SU-DHL-6 (cell line): ENCODE data around the gene RAD51B.

ENCODE experiments used
- H2AFZ ChIP-seq: fragments of 200-600 bp; sonication (generic); 2 replicates; pipeline ENCODE4 v1.6.1; 2014; ENCODE audit warnings: low read depth, mild to moderate bottlenecking, moderate library complexity, mixed read lengths, antibody characterized with exemption, low read length; ENCODE audit not compliant: severe bottlenecking
- H3F3A ChIP-seq: fragments of 200-600 bp; shearing (Covaris generic); 2 replicates; pipeline ENCODE4 v1.6.0; 2016; ENCODE audit warnings: antibody characterized with exemption, mild to moderate bottlenecking; ENCODE audit not compliant: insufficient read depth
- H3K27ac ChIP-seq: fragments of 200-600 bp; sonication (generic); 2 replicates; pipeline ENCODE4 v1.5.1; 2016; ENCODE audit warnings: low read depth, mild to moderate bottlenecking, low read length, moderate library complexity, mixed read lengths
- H3K27me3 ChIP-seq: fragments of 200-600 bp; sonication (generic), shearing (Covaris generic); 2 replicates; pipeline ENCODE4 v1.6.0; 2014; ENCODE audit warnings: mild to moderate bottlenecking, low read length
- H3K36me3 ChIP-seq: fragments of 200-600 bp; sonication (generic); 2 replicates; pipeline ENCODE4 v1.6.1; 2014; ENCODE audit warnings: mild to moderate bottlenecking, low read length, mixed read lengths
- H3K4me2 ChIP-seq: fragments of 300-600, 200-600 bp; shearing (Covaris generic), sonication (generic); 2 replicates; pipeline ENCODE4 v1.6.0; 2014; ENCODE audit warnings: low read length, low read depth, mild to moderate bottlenecking; ENCODE audit not compliant: poor library complexity, severe bottlenecking
- H3K4me3 ChIP-seq: fragments of 200-600 bp; sonication (generic); 2 replicates; pipeline ENCODE4 v1.5.1; 2014; ENCODE audit warnings: antibody characterized with exemption, low read length, mild to moderate bottlenecking, mixed read lengths; ENCODE audit not compliant: insufficient read depth, poor library complexity, severe bottlenecking
- H3K79me2 ChIP-seq: fragments of 200-600 bp; sonication (generic); 2 replicates; pipeline ENCODE4 v1.6.1; 2014; ENCODE audit warnings: mild to moderate bottlenecking, low read length, moderate library complexity; ENCODE audit not compliant: insufficient read depth
- H3K9ac ChIP-seq: fragments of 200-600 bp; sonication (generic); 2 replicates; pipeline ENCODE4 v1.7.0; 2014; ENCODE audit warnings: mild to moderate bottlenecking, low read length
- H3K9me2 ChIP-seq: fragments of 200-600 bp; sonication (generic); replicated peaks from 2 replicates; pipeline ENCODE4 v1.6.1; 2014; ENCODE audit warnings: low read length; ENCODE audit not compliant: insufficient read depth
- H3K9me3 ChIP-seq: fragments of 200-600 bp; sonication (generic); 2 replicates; pipeline ENCODE4 v1.6.1; 2014; ENCODE audit warnings: low read length, mixed read lengths; ENCODE audit not compliant: insufficient read depth
- H4K20me1 ChIP-seq: fragments of 200-600 bp; sonication (generic); 2 replicates; pipeline ENCODE4 v1.6.1; 2014; ENCODE audit warnings: low read depth, mild to moderate bottlenecking, antibody characterized with exemption, low read length, moderate library complexity, mixed read lengths
- EZH2phosphoT487 ChIP-seq: fragments of 200-600 bp; sonication (generic), shearing (Covaris generic); conservative IDR thresholded peaks from 2 replicates; pipeline ENCODE4 v1.6.1; 2018; ENCODE audit warnings: mild to moderate bottlenecking, antibody characterized with exemption, low read length, moderate library complexity, mixed read lengths
- TF ChIP-seq, protein P1 (sequence below): fragments of 200-600 bp; sonication (generic); IDR thresholded peaks from one replicate; pipeline ENCODE4 v1.5.1; 2017; ENCODE audit warnings: antibody characterized with exemption, mild to moderate bottlenecking, low read length, moderate library complexity; ENCODE audit not compliant: insufficient read depth, poor library complexity, severe bottlenecking

Gene RAD51B

DNA sequence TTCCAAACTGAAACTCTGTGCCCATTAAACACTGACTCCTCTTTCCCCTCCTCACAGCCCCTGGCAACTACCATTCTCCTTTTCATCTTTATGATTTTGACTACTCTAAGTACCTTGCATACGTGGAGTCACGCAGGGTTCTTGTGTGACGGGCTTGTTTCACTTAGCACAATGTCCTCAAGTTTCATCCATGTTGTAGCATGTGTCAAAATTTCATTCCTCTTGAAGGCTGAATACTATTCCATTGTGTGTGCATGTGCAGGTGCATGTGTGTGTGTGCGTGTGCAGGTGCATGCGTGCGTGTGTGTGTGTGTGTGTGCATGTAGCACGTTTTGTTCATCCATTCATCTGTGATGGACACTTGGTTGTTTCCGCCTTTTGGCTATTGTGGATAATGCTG lies 867.1 kb downstream of the RAD51B start:
- Histone ChIP-seq H3K27me3 (no peaks in the 10 kb centered on the region), H3K9ac (no peak overlapping the region), H4K20me1 (no peaks in the 10 kb centered on the region), H3F3A (peaks cover 29% of the 10 kb centered on the region), H2AFZ (no peak overlapping the region), H3K4me3 (no peak overlapping the region), H3K27ac (peak overlapping the region; percentile 92), H3K79me2 (peaks cover 26% of the 10 kb centered on the region), H3K9me3 (no peaks in the 10 kb centered on the region), H3K4me2 (peak overlapping the region; percentile 83), H3K36me3 (no peaks in the 10 kb centered on the region), H3K9me2 (no peaks in the 10 kb centered on the region)
- no peak for TF ChIP-seq EZH2phosphoT487

DNA sequence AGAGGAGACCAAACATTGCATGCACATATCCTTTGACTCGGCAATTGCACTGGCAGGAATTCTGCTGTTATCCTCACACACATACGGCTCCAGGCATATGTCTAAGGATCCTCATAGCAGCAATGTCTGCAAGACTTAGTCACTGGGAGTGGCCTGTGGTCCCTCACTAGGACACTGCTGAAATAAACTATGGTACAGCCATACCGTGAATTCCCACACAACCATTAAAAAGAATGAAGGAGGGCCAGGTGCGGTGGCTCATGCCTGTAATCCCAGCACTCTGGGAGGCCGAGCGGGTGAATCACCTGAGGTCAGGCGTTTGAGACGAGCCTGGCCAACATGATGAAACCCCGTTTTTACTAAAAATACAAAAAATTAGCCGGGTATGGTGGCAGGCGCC lies 868.2 kb downstream of the RAD51B start:
- Histone ChIP-seq H4K20me1 (no peaks in the 10 kb centered on the region), H3K4me3 (no peak overlapping the region), H3K4me2 (no peak overlapping the region), H3K27me3 (no peaks in the 10 kb centered on the region), H2AFZ (no peak overlapping the region), H3K9me3 (no peaks in the 10 kb centered on the region), H3F3A (peaks cover 25% of the 10 kb centered on the region), H3K36me3 (no peaks in the 10 kb centered on the region), H3K27ac (no peak overlapping the region; the same call in 1 of the 2 replicates), H3K9ac (no peak overlapping the region), H3K9me2 (no peaks in the 10 kb centered on the region), H3K79me2 (peaks cover 19% of the 10 kb centered on the region)
- TF ChIP-seq, protein P1, sequence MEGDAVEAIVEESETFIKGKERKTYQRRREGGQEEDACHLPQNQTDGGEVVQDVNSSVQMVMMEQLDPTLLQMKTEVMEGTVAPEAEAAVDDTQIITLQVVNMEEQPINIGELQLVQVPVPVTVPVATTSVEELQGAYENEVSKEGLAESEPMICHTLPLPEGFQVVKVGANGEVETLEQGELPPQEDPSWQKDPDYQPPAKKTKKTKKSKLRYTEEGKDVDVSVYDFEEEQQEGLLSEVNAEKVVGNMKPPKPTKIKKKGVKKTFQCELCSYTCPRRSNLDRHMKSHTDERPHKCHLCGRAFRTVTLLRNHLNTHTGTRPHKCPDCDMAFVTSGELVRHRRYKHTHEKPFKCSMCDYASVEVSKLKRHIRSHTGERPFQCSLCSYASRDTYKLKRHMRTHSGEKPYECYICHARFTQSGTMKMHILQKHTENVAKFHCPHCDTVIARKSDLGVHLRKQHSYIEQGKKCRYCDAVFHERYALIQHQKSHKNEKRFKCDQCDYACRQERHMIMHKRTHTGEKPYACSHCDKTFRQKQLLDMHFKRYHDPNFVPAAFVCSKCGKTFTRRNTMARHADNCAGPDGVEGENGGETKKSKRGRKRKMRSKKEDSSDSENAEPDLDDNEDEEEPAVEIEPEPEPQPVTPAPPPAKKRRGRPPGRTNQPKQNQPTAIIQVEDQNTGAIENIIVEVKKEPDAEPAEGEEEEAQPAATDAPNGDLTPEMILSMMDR = no peak
- no peak for TF ChIP-seq EZH2phosphoT487

DNA sequence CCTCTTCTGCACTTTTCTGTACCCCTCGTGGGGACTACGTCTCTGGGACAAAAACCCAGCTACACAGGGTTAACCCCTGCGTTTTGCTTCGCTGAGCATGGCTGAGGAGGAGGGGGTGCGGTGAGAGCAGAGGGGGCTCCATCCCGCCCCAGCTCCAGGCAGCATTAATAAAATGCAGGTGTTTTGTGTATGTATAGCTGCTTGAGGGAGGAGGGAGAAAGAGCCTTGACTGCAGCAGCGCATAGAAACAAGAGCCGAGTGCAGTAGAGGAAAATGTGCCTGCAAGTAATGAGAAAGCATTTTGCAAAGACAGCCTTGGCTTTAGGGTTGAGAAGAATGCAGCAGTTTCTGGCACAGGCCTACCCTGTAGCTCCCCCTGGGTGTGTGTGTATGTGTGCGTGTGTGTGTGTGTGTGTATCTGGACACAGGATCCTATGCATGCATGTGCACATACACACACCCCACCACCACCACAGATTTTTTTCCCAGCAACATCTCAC lies 869.3 kb downstream of the RAD51B start:
- H3K4me3 ChIP-seq = no peak overlapping the region
- H3K9ac ChIP-seq = peak overlapping the region; percentile 40
- peak overlapping the region; percentile 56 for H3K4me2 ChIP-seq
- no peaks in the 10 kb centered on the region for H3K9me3 ChIP-seq
- H4K20me1 ChIP-seq = no peaks in the 10 kb centered on the region
- H2AFZ ChIP-seq = peak overlapping the region; percentile 10
- peak overlapping the region; percentile 80 for H3K27ac ChIP-seq
- H3K36me3 ChIP-seq = no peaks in the 10 kb centered on the region
- peaks cover 21% of the 10 kb centered on the region for H3F3A ChIP-seq
- peaks cover 8% of the 10 kb centered on the region for H3K79me2 ChIP-seq
- TF ChIP-seq, protein P1 = no peak
- TF ChIP-seq EZH2phosphoT487 = no peak
- no peaks in the 10 kb centered on the region for H3K9me2 ChIP-seq
- H3K27me3 ChIP-seq = no peaks in the 10 kb centered on the region

DNA sequence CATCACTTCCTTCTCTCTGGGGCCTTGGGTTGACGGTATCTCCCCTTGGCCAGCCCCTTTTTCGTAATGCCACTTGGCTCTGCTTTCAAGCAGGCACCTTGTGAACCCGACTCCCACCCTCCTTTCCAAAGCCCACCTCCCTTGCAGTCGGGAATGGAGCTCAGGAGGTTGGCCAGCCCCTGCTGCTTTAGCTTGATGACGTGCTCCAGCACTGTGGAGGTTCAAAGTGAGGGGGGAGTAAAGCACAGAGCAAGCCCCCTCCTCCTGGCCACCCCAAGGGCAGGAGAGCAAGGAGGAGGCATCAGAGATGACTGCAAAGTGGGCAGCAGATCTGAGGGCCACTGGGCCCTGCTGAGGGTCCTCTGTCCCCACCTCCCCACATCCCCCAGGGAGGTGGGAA lies 869.9 kb downstream of the RAD51B start:
- Histone ChIP-seq H3K9me3 (no peaks in the 10 kb centered on the region), H3K9me2 (no peaks in the 10 kb centered on the region), H3K4me3 (no peak overlapping the region), H3K36me3 (no peaks in the 10 kb centered on the region), H3K9ac (peak overlapping the region; percentile 40), H3K79me2 (peaks cover 2% of the 10 kb centered on the region), H3F3A (peaks cover 21% of the 10 kb centered on the region), H3K27ac (peak overlapping the region; percentile 80), H3K4me2 (peak overlapping the region; percentile 56), H4K20me1 (no peaks in the 10 kb centered on the region), H2AFZ (peak overlapping the region; percentile 1), H3K27me3 (no peaks in the 10 kb centered on the region)
- no peak for TF ChIP-seq EZH2phosphoT487
- TF ChIP-seq, protein P1 = no peak
